ENCODE results near the gene ECHDC3. TPM values are rescaled to one million over a fixed set of nuclear protein-coding genes. Genes with fewer than 3 reads are reported as not detected.

ECHDC3 gene
- total and polyA plus RNA-seq, 2 of the 13 experiments (the other 11 are each of a cell fraction or from before 2014, with no cell fraction given) = not detected

GRCh38 chr10:11793762-11794479 is 51.7 kb downstream of the ECHDC3 start (continued):
- TF ChIP-seq ZNF724P (CRISPR knock-in tag; IDR thresholded peaks at IDR 0.05; ENCODE audit: borderline replicate concordance) = no peak
- TF ChIP-seq ZBTB38 (CRISPR knock-in tag; IDR thresholded peaks at IDR 0.05) = 0 out of 2 replicates have a peak, but pooled peaks have one; percentile 33
- no peak for TF ChIP-seq ZNF251 (CRISPR knock-in tag; IDR thresholded peaks at IDR 0.05)
- TF ChIP-seq PRDM15 (CRISPR knock-in tag; IDR thresholded peaks at IDR 0.05) = 0 out of 2 replicates have a peak, but pooled peaks have one; percentile 21
- TF ChIP-seq ATF3 (CRISPR knock-in tag; IDR thresholded peaks at IDR 0.05) = peak; percentile 52; the same call in 1 of the 2 replicates
- TF ChIP-seq ZNF296 (CRISPR knock-in tag; conservative IDR thresholded peaks at IDR 0.05) = 0 out of 2 replicates have a peak, but pooled peaks have one; percentile 37
- TF ChIP-seq HNF4G (IDR thresholded peaks at IDR 0.05; ENCODE audit: borderline replicate concordance, low read depth, low read length) = no peak
- 0 out of 2 replicates have a peak, but pooled peaks have one; percentile 33 for TF ChIP-seq HNF4G (CRISPR knock-in tag; IDR thresholded peaks at IDR 0.05; ENCODE audit: borderline replicate concordance, low read depth)
- peak; percentile 24; the same call in 1 of the 2 replicates for TF ChIP-seq ZFP91 (CRISPR knock-in tag; IDR thresholded peaks at IDR 0.05; ENCODE audit: borderline replicate concordance)
- TF ChIP-seq ZBTB25 (CRISPR knock-in tag; IDR thresholded peaks at IDR 0.05) = no peak
- TF ChIP-seq ZNF275 (CRISPR knock-in tag; IDR thresholded peaks at IDR 0.05; ENCODE audit: borderline replicate concordance) = no peak
- TF ChIP-seq NR2F1 (CRISPR knock-in tag; IDR thresholded peaks at IDR 0.05) = peak in 1 of 2 experiments; percentile 22; a peak in 2 of 4 replicates
- 0 out of 2 replicates have a peak, but pooled peaks have one; percentile 51 for TF ChIP-seq ZNF678 (CRISPR knock-in tag; IDR thresholded peaks at IDR 0.05)
- TF ChIP-seq MED1 (CRISPR knock-in tag; IDR thresholded peaks at IDR 0.05) = peak; percentile 20; the same call in 1 of the 2 replicates
- no peak for TF ChIP-seq ZSCAN30 (CRISPR knock-in tag; IDR thresholded peaks at IDR 0.05)
- TF ChIP-seq ZNF34 (CRISPR knock-in tag; IDR thresholded peaks at IDR 0.05; ENCODE audit: borderline replicate concordance) = 0 out of 2 replicates have a peak, but pooled peaks have one; percentile 69

Data from HepG2 (cell line).